Retinal pigment epithelial cell (primary cell): ENCODE results near the gene PTPN14.
"Not testable (repeated sequence)": the region's sequence is repeated elsewhere in the genome, so short reads cannot be mapped to it uniquely, and the experiment has no call there.

Source experiments
- DNase-seq: peaks from one replicate; pipeline ENCODE4 v3.0.0-alpha.2; 2010; ENCODE audit warnings: low read depth
- H3K4me3 ChIP-seq: 2 replicates; pipeline ENCODE4 v1.5.1; 2011; ENCODE audit warnings: mild to moderate bottlenecking, low read length, control low read depth, moderate library complexity
- CTCF ChIP-seq: conservative IDR thresholded peaks from 2 replicates; pipeline ENCODE4 v1.5.1; 2011; ENCODE audit warnings: low read depth, low read length, control low read depth, inconsistent platforms

The PTPN14 gene

GRCh38 chr1:214551436-214552173 is at the start of gene PTPN14:
TSS of gene PTPN14 (minus strand) at chr1:214551602. CDS start at chr1:214464803, 86,799 bp downstream.
- DNase-seq, result peak; percentile 84
- peak; percentile 40 for TF ChIP-seq CTCF
- peak within 1 kb of the TSS; percentile 92 for H3K4me3 ChIP-seq

- no peak for DNase-seq
- no peak overlapping the region for H3K4me3 ChIP-seq
- TF ChIP-seq CTCF, result no peak
Observed at GRCh38 chr1:214593158-214593557, 41.8 kb upstream of the PTPN14 start.

- not testable (repeated sequence) for DNase-seq, H3K4me3 ChIP-seq
Observed at GRCh38 chr1:214591918-214592317, 40.5 kb upstream of the PTPN14 start.

- no peak for TF ChIP-seq CTCF
- H3K4me3 ChIP-seq, result no peak overlapping the region
Observed at GRCh38 chr1:214590696-214591095, 39.3 kb upstream of the PTPN14 start.

GRCh38 chr1:214588963-214589597 is 37.7 kb upstream of the PTPN14 start:
- DNase-seq, result no peak
- H3K4me3 ChIP-seq, result no peak overlapping the region
- no peak for TF ChIP-seq CTCF

More at GRCh38 chr1:214590696-214591095, 39.3 kb upstream of the PTPN14 start:
- no peak for DNase-seq

- TF ChIP-seq CTCF, result no peak
- no peak for DNase-seq
- no peak overlapping the region for H3K4me3 ChIP-seq
Observed at GRCh38 chr1:214587165-214587564, 35.8 kb upstream of the PTPN14 start.

GRCh38 chr1:214586621-214587020 is 35.2 kb upstream of the PTPN14 start:
- DNase-seq, result no peak
- H3K4me3 ChIP-seq, result no peak overlapping the region
- no peak for TF ChIP-seq CTCF
